HepG2 (cell line): ENCODE data around the gene ZKSCAN4. TPM values are rescaled to one million over a fixed set of nuclear protein-coding genes. Genes with fewer than 3 reads are reported as not detected.

Experiments
- ATAC-seq: fragments of 200-7000 bp; cut with Tn5 transposase; 3 replicates; pipeline ENCODE4 v1.9.1; 2020; ENCODE audit warnings: mild to moderate bottlenecking, moderate library complexity
- BruUV-seq: library from RNA; stranded (reverse); fragments of 400-500 nt; replicated peaks from 2 replicates; lab custom pipeline; 2021; lab: Mats Ljungman, UMichigan
- CTCF ChIA-PET: fragments of 300-600 bp; formaldehyde crosslinking; extraction: SDS; loops from one replicate; lab custom pipeline; 2021; ENCODE audit warnings: low total read pairs, inconsistent platforms, low intra/inter-chr PET ratio; lab: Yijun Ruan, JAX
- POLR2A ChIA-PET: fragments of 350-600 bp; sonication (Branson Sonifier 250); formaldehyde crosslinking; loops from one replicate; lab custom pipeline; 2020; ENCODE audit warnings: antibody characterized with exemption, inconsistent platforms; lab: Yijun Ruan, JAX
- DNase-seq: peaks from one replicate; pipeline ENCODE4 v3.0.0-alpha.2; 2015; ENCODE audit warnings: low spot score
- FAIRE-seq: peaks from 3 replicates; lab custom pipeline; 2011; peaks lifted over from hg19 to GRCh38; lab: Jason Lieb, UNC
- H2AFZ ChIP-seq: one replicate; pipeline ENCODE4 v1.6.1; 2011; ENCODE audit warnings: low read length, inconsistent platforms
- H3K27ac ChIP-seq: fragments of 300-600 bp; 3 replicates; pipeline ENCODE4 v1.8.0; 2011; ENCODE audit warnings: mixed run types, mild to moderate bottlenecking, mixed read lengths, low read length, inconsistent platforms; ENCODE audit not compliant: insufficient read depth; ENCODE audit errors: extremely low read length
- H3K27me3 ChIP-seq, 2 experiments: fragments of 200-600 bp in 1 of 2; 2 replicates in 1 of 2; 3 replicates in 1 of 2; pipeline versions ENCODE4 v1.6.0 to v1.8.0; 2011; ENCODE audit warnings: low read length in 2 of 2, mild to moderate bottlenecking in 2 of 2, moderate library complexity in 2 of 2, inconsistent platforms in 1 of 2; ENCODE audit not compliant: insufficient read depth in 2 of 2, control insufficient read depth in 1 of 2
- H3K36me3 ChIP-seq, 2 experiments: fragments of 200-600 bp in 1 of 2; replicated peaks in 1 of 2; 2 replicates in 1 of 2; 3 replicates in 1 of 2; pipeline versions ENCODE4 v1.5.1 to v1.8.0; 2011; ENCODE audit warnings: low read length in 2 of 2, inconsistent platforms in 1 of 2; ENCODE audit not compliant: insufficient read depth in 2 of 2, control insufficient read depth in 1 of 2
- H3K4me1 ChIP-seq: 2 replicates; pipeline ENCODE4 v1.5.1; 2012; ENCODE audit warnings: low read length, inconsistent platforms; ENCODE audit not compliant: insufficient read depth
- H3K4me2 ChIP-seq: 2 replicates; pipeline ENCODE4 v1.6.0; 2011; ENCODE audit warnings: low read depth, low read length, inconsistent platforms
- H3K4me3 ChIP-seq, 3 experiments: fragments of 200-600 bp in 1 of 3; sonication (generic), shearing (Covaris generic) in 1 of 3; replicated peaks in 1 of 3; 2 replicates each; pipeline ENCODE4 v1.5.1; 2011 to 2016; ENCODE audit warnings: low read length in 3 of 3, inconsistent platforms in 2 of 3, low read depth in 2 of 3, mild to moderate bottlenecking in 2 of 3, control low read depth in 1 of 3, mixed read lengths in 1 of 3; ENCODE audit not compliant: insufficient read depth in 1 of 3
- H3K79me2 ChIP-seq: one replicate; pipeline ENCODE4 v1.6.1; 2011; ENCODE audit warnings: low read length, inconsistent platforms; ENCODE audit not compliant: insufficient read depth
- H3K9ac ChIP-seq: 2 replicates; pipeline ENCODE4 v1.6.0; 2011; ENCODE audit warnings: mild to moderate bottlenecking, low read depth, low read length, inconsistent platforms; ENCODE audit not compliant: insufficient read depth
- H3K9me3 ChIP-seq: 2 replicates; pipeline ENCODE4 v1.5.1; 2012; ENCODE audit warnings: mild to moderate bottlenecking, low read length
- H4K20me1 ChIP-seq: 2 replicates; pipeline ENCODE4 v1.6.0; 2011; ENCODE audit warnings: inconsistent platforms, mild to moderate bottlenecking, low read length, moderate library complexity; ENCODE audit not compliant: insufficient read depth
- ELF3 ChIP-seq: IDR thresholded peaks from 2 replicates; pipeline ENCODE4 v1.6.1; 2016; ENCODE audit warnings: missing genetic modification reagents, missing compliant biosample characterization
- MIER3 ChIP-seq: IDR thresholded peaks from 2 replicates; pipeline ENCODE4 v1.6.1; 2016; ENCODE audit warnings: missing compliant biosample characterization, borderline replicate concordance
- RBFOX2 ChIP-seq: fragments of 200-400 bp; formaldehyde crosslinking; IDR thresholded peaks from 2 replicates; pipeline ENCODE4 v1.6.1; 2017; ENCODE audit warnings: low read depth, mild to moderate bottlenecking, low read length
- TCF7L2 ChIP-seq: IDR thresholded peaks from 2 replicates; pipeline ENCODE4 v1.6.1; 2011; ENCODE audit warnings: mild to moderate bottlenecking, low read depth, low read length, moderate library complexity
- TEAD3 ChIP-seq: optimal IDR thresholded peaks from 2 replicates; pipeline ENCODE3; 2016; ENCODE audit warnings: borderline replicate concordance
- ZFP36 ChIP-seq: fragments of 150-350 bp; IDR thresholded peaks from 2 replicates; pipeline ENCODE4 v1.6.1; 2018; ENCODE audit warnings: borderline replicate concordance, low read length, low read depth; ENCODE audit not compliant: partially characterized antibody
- ZNF207 ChIP-seq: fragments of 450-650 bp; IDR thresholded peaks from 2 replicates; pipeline ENCODE4 v1.6.1; 2016; ENCODE audit warnings: antibody characterized with exemption, borderline replicate concordance
- WGBS: methylation state at CpG from one replicate; pipeline ENCODE4 v1.1.6; 2017; ENCODE audit warnings: low lambda C conversion rate; 5-methylcytosine and 5-hydroxymethylcytosine counted together
- in situ Hi-C: cut with HindIII; loops from 2 replicates; pipeline ENCODE4 v1.10.0; 2017; ENCODE audit warnings: low pct_unique_long_range_greater_than_20kb; ENCODE audit not compliant: extremely low pct_ligation_motif_present
- intact Hi-C: fragments of 100-400 bp; cut with micrococcal nuclease; formaldehyde crosslinking; loops from one replicate; pipeline ENCODE4 v1.10.0; 2022; ENCODE audit not compliant: unreplicated experiment
- polyA plus RNA-seq, 8 experiments: library from polyadenylated mRNA; depleted of rRNA in 3 of 8; stranded (reverse) in 7 of 8; unstranded in 1 of 8; fragments of >200 nt; fragmentation: Illumina TruSeq in 4 of 8; extraction: Trizol in 4 of 8; gene quantifications; 2 replicates each; pipeline versions ENCODE4 v1.2.1 to v1.2.3, GENCODE V29; 2011 to 2016; ENCODE audit warnings: low read depth in 4 of 8, missing spikeins in 1 of 8, mixed read lengths in 1 of 8; ENCODE audit not compliant: insufficient read depth in 1 of 8
- total RNA-seq, 5 experiments: library from RNA; depleted of rRNA; stranded (reverse); fragments of >200 nt; fragmentation: Illumina TruSeq; extraction: Trizol; gene quantifications; 2 replicates each; pipeline ENCODE4 v1.2.3, GENCODE V29; 2016; ENCODE audit warnings: low read depth in 1 of 5

Gene ZKSCAN4
- total and polyA plus RNA-seq, 2 of the 13 experiments (the other 11 are each of a cell fraction or from before 2014, with no cell fraction given) = 2.9 to 7.8 TPM

DNA sequence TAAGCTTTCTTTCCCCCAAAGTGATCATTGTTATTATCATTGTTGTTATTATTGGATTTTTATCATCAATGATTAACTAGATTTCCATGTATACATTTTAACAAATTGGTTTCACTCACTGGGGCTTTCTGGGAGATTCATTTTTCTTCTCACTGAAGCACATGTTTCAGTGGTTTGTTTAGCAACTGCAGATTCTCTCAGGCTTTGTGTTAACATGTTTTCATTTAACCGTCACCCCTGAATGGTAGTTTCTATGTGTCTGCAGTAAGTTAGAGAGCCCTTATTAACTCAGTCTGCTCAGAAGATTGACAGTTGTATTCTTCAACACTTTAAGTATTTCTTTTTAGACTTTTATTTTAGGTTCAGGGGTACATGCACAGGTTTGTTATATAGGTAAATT lies 12.4 kb downstream of the ZKSCAN4 start (continued):
- TF ChIP-seq ZFP36 (no peak), TCF7L2 (no peak), ZNF207 (no peak), TEAD3 (CRISPR knock-in tag) (no peak)

DNA sequence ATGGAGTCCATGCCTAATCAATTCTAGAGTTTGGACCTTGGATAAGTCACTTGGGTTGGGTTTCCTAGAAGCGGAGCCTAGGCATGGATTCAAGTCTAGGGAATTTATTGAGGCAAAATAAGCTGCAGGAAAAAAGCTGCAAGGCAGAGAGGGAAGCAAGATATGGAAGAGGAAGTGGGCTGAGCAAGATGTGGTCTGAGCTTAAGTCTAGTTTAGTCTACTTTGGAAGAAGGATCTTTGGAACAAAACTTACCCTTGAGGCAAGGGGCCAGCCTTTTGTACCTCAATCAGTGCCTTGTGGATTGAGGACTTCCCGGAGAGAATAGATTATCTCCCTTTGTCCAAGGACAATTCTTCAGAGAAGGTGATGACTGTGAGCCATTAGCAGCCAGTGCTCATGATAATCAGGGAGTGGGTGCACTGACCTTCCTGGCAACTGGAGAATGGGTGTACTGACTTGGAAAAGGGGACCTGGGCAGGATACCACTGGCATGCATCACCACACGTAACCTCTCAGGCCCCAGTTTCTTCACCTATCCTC lies 16.1 kb downstream of the ZKSCAN4 start:
- no peak overlapping the region for H3K27ac ChIP-seq
- H3K36me3 ChIP-seq = peaks cover 6 to 15% of the 10 kb centered on the region in 2 experiments; a peak in 4 of 5 replicates
- intact Hi-C loops (no loop called here), in situ Hi-C loops (no loop called here)
- H3K4me3 ChIP-seq = no peak overlapping the region
- no peaks in the 10 kb centered on the region for H4K20me1 ChIP-seq
- TF ChIP-seq ELF3 (CRISPR knock-in tag) = no peak
- no TSS peak for BruUV-seq
- no peak for DNase-seq
- H3K9me3 ChIP-seq = no peaks in the 10 kb centered on the region
- FAIRE-seq = no peak
- CTCF ChIA-PET = no interaction called here
- no peaks in the 10 kb centered on the region for H3K27me3 ChIP-seq
- H2AFZ ChIP-seq = no peak overlapping the region
- no peak overlapping the region for H3K4me2 ChIP-seq
- ATAC-seq = no peak
- H3K4me1 ChIP-seq = no peaks in the 10 kb centered on the region
- WGBS = 100% methylated on average over 3 of the region's 3 CpGs
- no peak overlapping the region for H3K9ac ChIP-seq
- POLR2A ChIA-PET = no interaction called here
- no peaks in the 10 kb centered on the region for H3K79me2 ChIP-seq

DNA sequence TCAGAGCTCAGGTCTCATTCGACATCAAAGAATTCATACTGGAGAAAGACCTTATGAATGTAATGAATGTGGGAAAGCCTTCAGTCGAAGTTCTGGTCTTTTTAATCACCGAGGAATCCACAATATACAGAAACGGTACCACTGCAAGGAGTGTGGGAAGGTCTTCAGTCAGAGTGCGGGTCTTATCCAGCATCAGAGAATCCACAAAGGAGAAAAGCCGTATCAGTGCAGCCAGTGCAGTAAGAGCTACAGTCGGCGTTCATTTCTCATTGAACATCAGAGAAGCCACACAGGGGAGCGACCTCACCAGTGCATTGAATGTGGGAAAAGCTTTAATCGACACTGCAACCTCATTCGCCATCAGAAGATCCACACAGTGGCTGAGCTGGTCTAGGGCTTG lies 19.3 kb downstream of the ZKSCAN4 start:
- intact Hi-C loops = no loop called here
- no peaks in the 10 kb centered on the region for H3K9me3 ChIP-seq
- 0 out of 2 replicates have a peak, but pooled peaks have one; percentile 28 for TF ChIP-seq RBFOX2
- no peak for TF ChIP-seq MIER3 (CRISPR knock-in tag)
- H4K20me1 ChIP-seq = no peaks in the 10 kb centered on the region
- CTCF ChIA-PET = no interaction called here
- H3K27ac ChIP-seq = no peak overlapping the region
- H3K4me2 ChIP-seq = no peak overlapping the region
- POLR2A ChIA-PET = no interaction called here
- H3K9ac ChIP-seq = no peak overlapping the region
- DNase-seq = no peak
- FAIRE-seq = no peak
- no peaks in the 10 kb centered on the region for H3K27me3 ChIP-seq
- no peaks in the 10 kb centered on the region for H3K79me2 ChIP-seq
- H2AFZ ChIP-seq = no peak overlapping the region
- peaks cover 16 to 42% of the 10 kb centered on the region in 2 experiments for H3K36me3 ChIP-seq
- H3K4me1 ChIP-seq = no peaks in the 10 kb centered on the region
- in situ Hi-C loops = no loop called here
- WGBS = 94% methylated on average over 11 of the region's 11 CpGs
- H3K4me3 ChIP-seq = no peak overlapping the region
- ATAC-seq = no peak
- BruUV-seq = no TSS peak
